A673 (cell line): ENCODE results near the gene ST3GAL4. TPM values are rescaled to one million over a fixed set of nuclear protein-coding genes. Genes with fewer than 3 reads are reported as not detected.
"Not testable (repeated sequence)": the region's sequence is repeated elsewhere in the genome, so short reads cannot be mapped to it uniquely, and the experiment has no call there.

Source experiments
- BruUV-seq: library from RNA; stranded (reverse); fragments of 400-500 nt; replicated peaks from 2 replicates; lab custom pipeline; 2021; lab: Mats Ljungman, UMichigan
- CTCF ChIA-PET: fragments of 300-600 bp; sonication (Branson Sonifier 250); formaldehyde crosslinking; loops from one replicate; lab custom pipeline; 2022; ENCODE audit warnings: antibody characterized with exemption; lab: Charles Lee
- POLR2A ChIA-PET: fragments of 300-600 bp; sonication (Branson Sonifier 250); formaldehyde crosslinking; loops from one replicate; lab custom pipeline; 2022; ENCODE audit warnings: antibody characterized with exemption; ENCODE audit not compliant: low non-redundant PET; lab: Charles Lee
- DNase-seq: peaks from one replicate; pipeline ENCODE4 v3.0.0-alpha.2; 2015; ENCODE audit warnings: low spot score
- H3K27ac ChIP-seq: fragments of 200-600 bp; sonication (generic); 2 replicates; pipeline ENCODE4 v1.5.1; 2016; ENCODE audit warnings: mixed run types, low read depth, mild to moderate bottlenecking, mixed read lengths, antibody characterized with exemption, low read length; ENCODE audit not compliant: poor library complexity, severe bottlenecking
- H3K27me3 ChIP-seq: fragments of 200-600 bp; sonication (generic); replicated peaks from 2 replicates; pipeline ENCODE4 v1.6.1; 2017; ENCODE audit warnings: mixed run types, low read depth, mild to moderate bottlenecking, mixed read lengths, antibody characterized with exemption, low read length; ENCODE audit not compliant: insufficient read depth, poor library complexity
- H3K36me3 ChIP-seq: fragments of 200-600 bp; sonication (generic); 2 replicates; pipeline ENCODE4 v1.6.1; 2016; ENCODE audit warnings: mixed run types, mild to moderate bottlenecking, mixed read lengths, antibody characterized with exemption, low read length; ENCODE audit not compliant: insufficient read depth, poor library complexity, severe bottlenecking
- H3K4me1 ChIP-seq: fragments of 200-600 bp; sonication (generic); 2 replicates; pipeline ENCODE4 v1.6.1; 2017; ENCODE audit warnings: mixed run types, mild to moderate bottlenecking, mixed read lengths, antibody characterized with exemption, low read length; ENCODE audit not compliant: insufficient read depth, poor library complexity, severe bottlenecking
- H3K4me3 ChIP-seq: fragments of 200-600 bp; sonication (generic); 2 replicates; pipeline ENCODE4 v1.5.1; 2016; ENCODE audit warnings: low read depth, mixed run types, mild to moderate bottlenecking, mixed read lengths, low read length; ENCODE audit not compliant: poor library complexity, severe bottlenecking
- H3K9me3 ChIP-seq: fragments of 200-600 bp; sonication (generic); 2 replicates; pipeline ENCODE4 v1.6.1; 2016; ENCODE audit warnings: mixed run types, low read depth, mild to moderate bottlenecking, mixed read lengths, antibody characterized with exemption, low read length; ENCODE audit not compliant: poor library complexity, severe bottlenecking
- CTCF ChIP-seq: fragments of 300-800, 200-600 bp; sonication (generic); conservative IDR thresholded peaks from 2 replicates; pipeline ENCODE4 v1.5.1; 2017; ENCODE audit warnings: low read depth, mild to moderate bottlenecking, antibody characterized with exemption, low read length, moderate library complexity, mixed read lengths
- EZH2 ChIP-seq: fragments of 200-600 bp; sonication (generic); IDR thresholded peaks from 2 replicates; pipeline ENCODE4 v1.6.1; 2017; ENCODE audit warnings: borderline replicate concordance, low read depth, mild to moderate bottlenecking, mixed read lengths, antibody characterized with exemption, low read length; ENCODE audit not compliant: poor library complexity, severe bottlenecking
- intact Hi-C: fragments of 100-400 bp; cut with micrococcal nuclease; formaldehyde crosslinking; loops from one replicate; pipeline ENCODE4 v1.10.0; 2022; ENCODE audit not compliant: unreplicated experiment
- total RNA-seq: library from RNA; stranded (reverse); gene quantifications from 2 replicates; pipeline ENCODE4 v1.2.3, GENCODE V29; 2021

Gene ST3GAL4
- total RNA-seq, 1 experiment from 2014 or later: 29.9 TPM

DNA sequence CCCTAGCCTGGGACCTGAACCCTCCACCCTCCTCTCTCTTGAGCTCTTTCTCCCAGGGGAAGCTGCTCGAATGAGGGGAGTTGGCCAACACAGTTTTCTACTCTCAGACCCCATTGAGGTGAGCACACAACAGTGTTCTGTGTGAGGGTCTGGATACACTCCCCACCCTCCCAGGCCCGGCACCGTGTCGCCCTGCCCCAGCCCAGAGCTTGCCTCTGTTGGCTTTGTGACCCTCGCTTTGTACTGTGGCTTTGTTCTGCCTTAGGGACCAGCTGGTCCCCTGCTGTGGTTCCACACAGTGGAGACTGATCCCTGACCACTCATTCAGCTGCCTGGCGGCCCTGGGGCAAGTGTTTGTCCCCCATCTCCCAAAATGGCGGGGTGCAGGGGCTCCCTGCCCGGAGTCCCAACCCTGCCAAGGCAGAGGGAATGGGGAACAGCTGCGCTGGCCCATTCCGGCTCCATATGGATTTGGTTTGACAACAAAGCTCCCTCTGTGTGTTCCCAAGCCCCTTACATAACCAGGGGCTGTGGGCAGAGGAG lies 8.3 kb downstream of the ST3GAL4 start:
- TF ChIP-seq EZH2 (no peak), CTCF (no peak)
- POLR2A ChIA-PET: no interaction called here
- H3K27me3 ChIP-seq: no peaks in the 10 kb centered on the region
- no peak for DNase-seq
- no peaks in the 10 kb centered on the region for H3K36me3 ChIP-seq
- CTCF ChIA-PET: no interaction called here
- intact Hi-C loops: no loop called here
- peaks cover 23% of the 10 kb centered on the region for H3K4me1 ChIP-seq
- no peak overlapping the region for H3K4me3 ChIP-seq
- BruUV-seq: no TSS peak
- no peaks in the 10 kb centered on the region for H3K9me3 ChIP-seq
- H3K27ac ChIP-seq: no peak overlapping the region

GRCh38 chr11:126364735-126365134 lies 9.2 kb downstream of the ST3GAL4 start:
- H3K4me1 ChIP-seq: peaks cover 18% of the 10 kb centered on the region
- POLR2A ChIA-PET, H3K36me3 ChIP-seq, H3K4me3 ChIP-seq, BruUV-seq, intact Hi-C loops, H3K27me3 ChIP-seq, CTCF ChIA-PET, H3K9me3 ChIP-seq, H3K27ac ChIP-seq, DNase-seq: not testable (repeated sequence)

DNA sequence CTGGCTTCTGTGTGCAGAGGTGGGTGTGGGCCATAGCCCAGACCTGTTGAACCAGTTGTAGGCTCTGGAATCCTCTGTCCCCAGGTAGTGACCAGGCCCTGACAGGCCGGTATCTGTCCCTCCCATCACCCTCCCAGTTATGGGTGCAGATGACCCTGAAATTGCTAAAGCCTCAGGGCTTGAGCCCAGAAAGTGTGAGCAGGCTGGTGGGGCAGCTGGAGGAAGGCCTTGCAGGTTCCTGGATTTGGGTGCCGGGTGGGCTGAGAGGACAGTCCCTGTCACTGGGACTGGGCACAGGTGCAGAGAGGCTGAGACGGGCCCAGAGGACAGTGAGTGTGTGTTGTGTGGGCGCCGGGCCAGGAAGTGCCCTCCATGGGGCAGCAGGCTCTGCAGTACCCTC lies 10.0 kb downstream of the ST3GAL4 start:
- BruUV-seq, DNase-seq, H3K27me3 ChIP-seq, H3K27ac ChIP-seq, H3K9me3 ChIP-seq, H3K4me3 ChIP-seq, CTCF ChIA-PET, H3K36me3 ChIP-seq, intact Hi-C loops, POLR2A ChIA-PET: not testable (repeated sequence)
- H3K4me1 ChIP-seq: peaks cover 13% of the 10 kb centered on the region

- BruUV-seq: no TSS peak
- CTCF ChIA-PET: no interaction called here
- POLR2A ChIA-PET: no interaction called here
- H3K4me1 ChIP-seq: peaks cover 13% of the 10 kb centered on the region
- H3K4me3 ChIP-seq: no peak overlapping the region
- no peak overlapping the region for H3K27ac ChIP-seq
- DNase-seq: no peak
- no peaks in the 10 kb centered on the region for H3K36me3 ChIP-seq
- intact Hi-C loops: no loop called here
- TF ChIP-seq EZH2 (no peak), CTCF (no peak)
- H3K27me3 ChIP-seq: no peaks in the 10 kb centered on the region
- H3K9me3 ChIP-seq: no peaks in the 10 kb centered on the region
Observed at GRCh38 chr11:126366064-126366822, 10.8 kb downstream of the ST3GAL4 start.
